DND-41 (cell line): Measurements from ENCODE around the gene TSPEAR.

Experiments used
- CTCF ChIP-seq: IDR thresholded peaks from 2 replicates; pipeline ENCODE4 v1.5.1; 2012; ENCODE audit warnings: borderline replicate concordance, low read length, moderate library complexity, mild to moderate bottlenecking; ENCODE audit not compliant: poor library complexity, severe bottlenecking; ENCODE audit errors: extremely low read depth
- EZH2 ChIP-seq: IDR thresholded peaks from 3 replicates; pipeline ENCODE4 v1.6.1; 2012; ENCODE audit warnings: borderline replicate concordance, low read depth, mild to moderate bottlenecking, moderate library complexity, low read length, inconsistent platforms; ENCODE audit not compliant: severe bottlenecking

- TF ChIP-seq CTCF (no peak), EZH2 (no peak)
Observed at GRCh38 chr21:44539046-44539445, 172.3 kb downstream of the TSPEAR start.
